Spleen (tissue), 7 donors: ENCODE measurements around the gene PDIA6.
"Not testable (repeated sequence)": the region's sequence is repeated elsewhere in the genome, so short reads cannot be mapped to it uniquely, and the experiment has no call there.

Source experiments
- POLR2A ChIP-seq, 3 donors: fragments of 450-650 bp; IDR thresholded peaks; one replicate each; pipeline ENCODE4 v1.5.1; 2017; ENCODE audit warnings: antibody characterized with exemption in 3 of 3, mild to moderate bottlenecking in 1 of 3
- POLR2AphosphoS5 ChIP-seq, 3 donors: sonication (generic); formaldehyde crosslinking; IDR thresholded peaks; one replicate each; pipeline ENCODE4 v1.5.1; 2017; ENCODE audit warnings: antibody characterized with exemption in 3 of 3
- TF ChIP-seq, protein P1 (sequence below), 11 experiments: fragments of 200-600 bp in 7 of 11; fragments of 450-650 bp in 4 of 11; sonication (generic) in 4 of 11; IDR thresholded peaks in 8 of 11; conservative IDR thresholded peaks in 3 of 11; 1 replicate in 7 of 11; 2 replicates in 4 of 11; pipeline versions ENCODE4 v1.4.0 to v1.8.0; 2016 to 2021; ENCODE audit warnings: antibody characterized with exemption in 11 of 11, inconsistent platforms in 4 of 11, mild to moderate bottlenecking in 1 of 11
- donor health status: DM: no; HTN: no; CAD: no; lungs with moderate emphysema.
- donor health status: DM: no; HTN: no; CAD: no.
- donor health status: DM: no; HTN: no; CAD: no.

DNA sequence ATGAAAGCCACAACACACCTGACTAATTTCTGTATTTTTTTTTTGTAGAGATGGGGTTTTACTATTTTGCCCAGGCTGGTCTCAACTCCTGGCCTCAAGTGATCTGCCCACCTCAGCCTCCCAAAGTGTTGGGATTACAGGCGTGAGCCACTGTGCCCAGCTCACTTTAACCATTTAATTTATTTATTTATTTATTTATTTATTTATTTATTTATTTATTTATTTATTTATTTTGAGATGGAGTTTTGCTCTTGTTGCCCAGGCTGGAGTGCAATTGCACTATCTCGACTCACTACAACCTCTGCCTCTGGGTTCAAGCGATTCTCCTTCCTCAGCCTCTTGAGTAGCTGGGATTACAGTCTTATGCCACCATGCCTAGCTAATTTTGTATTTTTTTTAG is 5.7 kb upstream of the PDIA6 start:
- TF ChIP-seq, protein P1, sequence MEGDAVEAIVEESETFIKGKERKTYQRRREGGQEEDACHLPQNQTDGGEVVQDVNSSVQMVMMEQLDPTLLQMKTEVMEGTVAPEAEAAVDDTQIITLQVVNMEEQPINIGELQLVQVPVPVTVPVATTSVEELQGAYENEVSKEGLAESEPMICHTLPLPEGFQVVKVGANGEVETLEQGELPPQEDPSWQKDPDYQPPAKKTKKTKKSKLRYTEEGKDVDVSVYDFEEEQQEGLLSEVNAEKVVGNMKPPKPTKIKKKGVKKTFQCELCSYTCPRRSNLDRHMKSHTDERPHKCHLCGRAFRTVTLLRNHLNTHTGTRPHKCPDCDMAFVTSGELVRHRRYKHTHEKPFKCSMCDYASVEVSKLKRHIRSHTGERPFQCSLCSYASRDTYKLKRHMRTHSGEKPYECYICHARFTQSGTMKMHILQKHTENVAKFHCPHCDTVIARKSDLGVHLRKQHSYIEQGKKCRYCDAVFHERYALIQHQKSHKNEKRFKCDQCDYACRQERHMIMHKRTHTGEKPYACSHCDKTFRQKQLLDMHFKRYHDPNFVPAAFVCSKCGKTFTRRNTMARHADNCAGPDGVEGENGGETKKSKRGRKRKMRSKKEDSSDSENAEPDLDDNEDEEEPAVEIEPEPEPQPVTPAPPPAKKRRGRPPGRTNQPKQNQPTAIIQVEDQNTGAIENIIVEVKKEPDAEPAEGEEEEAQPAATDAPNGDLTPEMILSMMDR (IDR thresholded peaks at IDR 0.05 in 8 of 11, conservative IDR thresholded peaks at IDR 0.05 in 3 of 11): not testable (repeated sequence)
- not testable (repeated sequence) for TF ChIP-seq POLR2AphosphoS5, POLR2A (IDR thresholded peaks at IDR 0.05)
